ENCODE data around the gene MTA1.

MTA1 gene

DNA sequence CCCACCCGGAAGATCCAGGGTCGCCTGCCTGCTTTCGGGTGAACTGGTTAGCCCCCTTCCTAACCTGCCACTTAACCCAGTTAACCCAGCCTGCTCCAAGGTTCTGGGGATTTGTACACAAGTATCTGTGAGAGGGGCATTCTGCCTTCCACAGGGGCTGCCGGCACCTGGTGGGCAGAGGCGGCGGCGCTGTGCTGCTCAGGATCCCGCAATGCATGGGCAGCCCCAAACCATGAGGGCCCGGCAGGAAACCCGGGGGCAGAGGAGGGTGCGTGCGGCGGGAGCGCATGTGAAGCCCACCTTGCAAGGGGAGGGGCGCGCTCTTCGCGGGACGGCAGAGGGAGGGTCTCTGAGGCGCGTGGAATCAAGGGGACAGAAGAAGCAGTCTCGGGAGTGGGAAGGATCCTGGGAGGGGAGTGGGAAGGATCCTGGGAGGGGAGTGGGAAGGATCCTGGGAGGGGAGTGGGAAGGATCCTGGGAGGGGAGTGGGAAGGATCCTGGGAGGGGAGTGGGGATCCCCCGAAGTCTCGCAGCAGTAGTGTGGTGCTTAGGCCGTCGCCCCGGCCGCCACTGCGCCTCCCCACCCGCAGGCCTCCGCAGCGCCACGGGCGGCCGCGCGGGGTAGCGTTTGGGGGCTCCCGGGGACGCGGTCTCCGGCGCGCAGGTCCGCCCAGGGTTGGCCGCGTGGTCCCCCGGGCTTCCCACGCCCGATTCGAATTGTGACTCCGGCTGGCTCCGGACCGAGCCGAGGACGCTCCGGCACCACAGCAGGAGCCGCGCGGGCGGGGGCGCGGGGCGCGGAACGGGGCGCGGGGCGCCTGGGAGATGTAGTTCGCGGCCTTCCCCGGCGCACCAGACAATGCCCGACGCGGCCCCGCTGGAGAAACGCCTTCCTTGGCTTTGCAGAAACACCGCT is 4.9 kb upstream of the MTA1 start:
- Histone ChIP-seq H3K4me3 (ENCODE audit: low read length) (peak overlapping the region; percentile 60; the same call in 1 of the 2 replicates), H3K36me3 (ENCODE audit: insufficient read depth, low read depth, low read length) (no peaks in the 10 kb centered on the region), H3K27ac (ENCODE audit: low read length) (no peak overlapping the region), H3K4me1 (ENCODE audit: insufficient read depth, low read length) (no peaks in the 10 kb centered on the region), H3K9me3 (ENCODE audit: insufficient read depth, low read depth, low read length) (no peaks in the 10 kb centered on the region), H3K27me3 (ENCODE audit: insufficient read depth, low read length) (peaks cover 56% of the 10 kb centered on the region), H3K9ac (ENCODE audit: low read depth, low read length) (peak overlapping the region; percentile 52; the same call in 1 of the 2 replicates)

- Histone ChIP-seq H3K36me3 (ENCODE audit: insufficient read depth, low read depth, low read length) (no peaks in the 10 kb centered on the region), H3K9me3 (ENCODE audit: insufficient read depth, low read depth, low read length) (no peaks in the 10 kb centered on the region), H3K4me1 (ENCODE audit: insufficient read depth, low read length) (no peaks in the 10 kb centered on the region), H3K27ac (ENCODE audit: low read length) (no peak overlapping the region), H3K9ac (ENCODE audit: low read depth, low read length) (no peak overlapping the region), H3K4me3 (ENCODE audit: low read length) (peak overlapping the region; percentile 60; the same call in 1 of the 2 replicates), H3K27me3 (ENCODE audit: insufficient read depth, low read length) (peaks cover 46% of the 10 kb centered on the region)
Observed at GRCh38 chr14:105415481-105416428, 3.9 kb upstream of the MTA1 start.

- no peak overlapping the region for H3K4me3 ChIP-seq (ENCODE audit: low read length)
- peaks cover 3% of the 10 kb centered on the region; the same call in 1 of the 2 replicates for H3K4me1 ChIP-seq (ENCODE audit: insufficient read depth, low read length)
- H3K36me3 ChIP-seq (ENCODE audit: insufficient read depth, low read depth, low read length): no peaks in the 10 kb centered on the region
- no peak overlapping the region for H3K27ac ChIP-seq (ENCODE audit: low read length)
- no peak overlapping the region for H3K9ac ChIP-seq (ENCODE audit: low read depth, low read length)
- H3K27me3 ChIP-seq (ENCODE audit: insufficient read depth, low read length): peaks cover 38% of the 10 kb centered on the region
- no peaks in the 10 kb centered on the region for H3K9me3 ChIP-seq (ENCODE audit: insufficient read depth, low read depth, low read length)
Observed at GRCh38 chr14:105416671-105417070, 3.0 kb upstream of the MTA1 start.

- H3K4me3 ChIP-seq (ENCODE audit: low read length): no peak overlapping the region
- H3K4me1 ChIP-seq (ENCODE audit: insufficient read depth, low read length): peaks cover 3% of the 10 kb centered on the region; the same call in 1 of the 2 replicates
- no peak overlapping the region for H3K27ac ChIP-seq (ENCODE audit: low read length)
- peaks cover 9% of the 10 kb centered on the region; the same call in 1 of the 2 replicates for H3K36me3 ChIP-seq (ENCODE audit: insufficient read depth, low read depth, low read length)
- no peak overlapping the region for H3K9ac ChIP-seq (ENCODE audit: low read depth, low read length)
- no peaks in the 10 kb centered on the region for H3K9me3 ChIP-seq (ENCODE audit: insufficient read depth, low read depth, low read length)
- H3K27me3 ChIP-seq (ENCODE audit: insufficient read depth, low read length): peaks cover 27% of the 10 kb centered on the region
Observed at GRCh38 chr14:105417690-105418121, 1.9 kb upstream of the MTA1 start.

GRCh38 chr14:105418269-105419194 is 1.1 kb upstream of the MTA1 start:
- Histone ChIP-seq H3K4me3 (ENCODE audit: low read length) (peak overlapping the region; percentile 80; the same call in 1 of the 2 replicates), H3K27me3 (ENCODE audit: insufficient read depth, low read length) (peaks cover 19% of the 10 kb centered on the region), H3K9ac (ENCODE audit: low read depth, low read length) (peak overlapping the region; percentile 84; the same call in 1 of the 2 replicates), H3K4me1 (ENCODE audit: insufficient read depth, low read length) (peaks cover 3% of the 10 kb centered on the region; the same call in 1 of the 2 replicates), H3K27ac (ENCODE audit: low read length) (no peak overlapping the region), H3K36me3 (ENCODE audit: insufficient read depth, low read depth, low read length) (peaks cover 11% of the 10 kb centered on the region; the same call in 1 of the 2 replicates), H3K9me3 (ENCODE audit: insufficient read depth, low read depth, low read length) (no peaks in the 10 kb centered on the region)

DNA sequence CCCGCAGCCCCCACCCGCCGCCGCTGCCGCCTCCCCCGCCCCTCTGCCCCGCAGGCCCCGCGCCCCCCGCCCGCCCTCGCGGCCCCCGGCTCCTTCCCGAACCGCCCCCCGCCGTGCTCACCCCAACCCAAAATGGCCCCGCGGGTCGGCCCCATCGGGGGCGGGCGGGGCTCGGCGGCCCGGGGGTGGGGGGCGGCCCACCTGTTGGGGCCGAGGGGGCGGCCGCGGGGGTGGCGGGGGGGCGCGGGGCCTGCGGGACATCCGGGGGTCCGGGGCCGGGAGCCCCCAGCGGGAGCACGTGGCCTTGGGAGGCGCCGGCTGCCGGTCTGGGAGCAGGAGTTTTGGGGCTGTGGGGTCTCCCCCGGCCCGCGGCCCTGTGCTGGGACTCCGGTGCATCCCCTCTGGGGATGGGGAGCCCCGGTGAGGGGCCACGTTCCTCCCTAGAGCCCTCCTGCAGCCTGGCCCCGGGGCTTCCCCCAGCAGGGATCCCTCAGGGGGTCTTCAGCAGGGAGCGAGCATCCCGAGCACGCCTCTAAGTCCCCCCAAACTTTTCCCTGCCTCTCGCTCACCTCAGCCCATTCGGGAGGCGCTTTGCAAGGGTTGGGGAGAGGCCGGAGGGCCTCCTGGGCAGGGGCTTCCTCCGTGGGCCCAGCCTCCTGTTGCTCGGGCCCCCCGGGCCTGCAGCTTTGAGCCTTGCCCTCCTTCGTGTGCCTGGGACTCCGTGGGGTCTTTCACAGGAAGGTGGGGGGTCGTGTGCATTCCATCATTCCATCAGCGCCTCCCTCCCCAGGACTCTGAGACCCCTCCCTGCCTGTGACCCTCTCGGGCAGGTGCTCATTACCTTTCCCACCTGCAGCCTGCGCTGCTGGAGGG is 710 bp downstream of the MTA1 start:
- 0 out of 2 replicates have a peak, but pooled peaks cover 7% of the 10 kb centered on the region for H3K27me3 ChIP-seq (ENCODE audit: insufficient read depth, low read length)
- peaks cover 3% of the 10 kb centered on the region; the same call in 1 of the 2 replicates for H3K4me1 ChIP-seq (ENCODE audit: insufficient read depth, low read length)
- H3K27ac ChIP-seq (ENCODE audit: low read length): peak overlapping the region; percentile 87
- peak overlapping the region; percentile 89 for H3K4me3 ChIP-seq (ENCODE audit: low read length)
- peak overlapping the region; percentile 97 for H3K9ac ChIP-seq (ENCODE audit: low read depth, low read length)
- no peaks in the 10 kb centered on the region for H3K9me3 ChIP-seq (ENCODE audit: insufficient read depth, low read depth, low read length)
- H3K36me3 ChIP-seq (ENCODE audit: insufficient read depth, low read depth, low read length): peaks cover 24% of the 10 kb centered on the region; the same call in 1 of the 2 replicates

GRCh38 chr14:105420974-105421674 is 1.5 kb downstream of the MTA1 start:
- Histone ChIP-seq H3K4me1 (ENCODE audit: insufficient read depth, low read length) (peaks cover 3% of the 10 kb centered on the region; the same call in 1 of the 2 replicates), H3K27ac (ENCODE audit: low read length) (no peak overlapping the region), H3K9ac (ENCODE audit: low read depth, low read length) (peak overlapping the region; percentile 97), H3K4me3 (ENCODE audit: low read length) (peak overlapping the region; percentile 89), H3K9me3 (ENCODE audit: insufficient read depth, low read depth, low read length) (no peaks in the 10 kb centered on the region), H3K27me3 (ENCODE audit: insufficient read depth, low read length) (0 out of 2 replicates have a peak, but pooled peaks cover 7% of the 10 kb centered on the region), H3K36me3 (ENCODE audit: insufficient read depth, low read depth, low read length) (peaks cover 26% of the 10 kb centered on the region; the same call in 1 of the 2 replicates)

DNA sequence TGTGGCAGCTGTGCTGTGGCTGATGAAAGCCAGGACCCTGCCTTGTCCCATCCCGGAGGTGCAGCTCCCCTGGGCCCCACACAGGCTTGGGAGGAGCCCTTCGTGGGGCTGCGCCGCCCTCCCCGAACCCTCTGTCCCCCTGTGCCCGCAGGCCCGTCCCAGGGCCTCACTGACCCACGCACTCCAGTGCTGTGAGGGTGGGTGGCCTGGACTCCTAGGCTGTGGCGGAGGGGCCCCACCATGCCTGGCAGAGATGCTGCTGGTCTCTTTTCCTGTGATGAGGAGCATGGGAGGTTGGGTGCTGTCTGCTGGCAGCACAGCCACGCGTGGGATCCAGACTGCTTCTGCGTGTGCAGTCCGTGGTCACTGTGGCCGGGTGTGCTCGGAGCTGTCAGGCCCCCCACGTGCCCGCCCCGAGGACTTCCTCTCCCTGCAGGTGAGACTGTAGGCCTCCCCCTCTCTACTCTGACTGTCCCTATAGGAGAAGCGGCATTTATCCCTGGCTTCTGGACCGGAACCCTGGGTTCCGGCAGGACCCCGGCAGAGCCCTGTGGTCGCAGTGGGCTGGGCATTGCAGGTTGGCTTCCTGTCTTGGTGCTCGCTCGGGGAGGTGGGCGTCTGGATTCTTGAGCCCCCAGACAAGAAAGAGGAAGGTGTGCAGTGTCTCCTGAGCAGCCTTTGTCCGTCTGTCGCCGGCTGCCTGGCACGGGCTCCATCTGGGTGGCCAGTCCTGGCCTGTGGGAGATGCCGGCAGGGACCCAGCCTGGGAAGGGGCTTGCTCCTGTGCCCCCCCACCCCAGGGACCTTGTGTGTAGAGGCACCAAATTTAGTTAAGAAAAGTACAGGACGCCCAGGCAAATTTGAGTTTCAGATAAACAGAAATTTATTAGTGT is 2.3 kb downstream of the MTA1 start:
- no peak overlapping the region for H3K27ac ChIP-seq (ENCODE audit: low read length)
- peaks cover 3% of the 10 kb centered on the region; the same call in 1 of the 2 replicates for H3K4me1 ChIP-seq (ENCODE audit: insufficient read depth, low read length)
- H3K27me3 ChIP-seq (ENCODE audit: insufficient read depth, low read length): 0 out of 2 replicates have a peak, but pooled peaks cover 7% of the 10 kb centered on the region
- H3K9me3 ChIP-seq (ENCODE audit: insufficient read depth, low read depth, low read length): no peaks in the 10 kb centered on the region
- H3K9ac ChIP-seq (ENCODE audit: low read depth, low read length): peak overlapping the region; percentile 97; the same call in 1 of the 2 replicates
- peaks cover 34% of the 10 kb centered on the region for H3K36me3 ChIP-seq (ENCODE audit: insufficient read depth, low read depth, low read length)
- peak overlapping the region; percentile 89; the same call in 1 of the 2 replicates for H3K4me3 ChIP-seq (ENCODE audit: low read length)

Measured in iPS-20b (cell line).